Measurements from ENCODE around the gene TOP2A.
"Not testable (repeated sequence)": the region's sequence is repeated elsewhere in the genome, so short reads cannot be mapped to it uniquely, and the experiment has no call there.

Gene TOP2A

DNA sequence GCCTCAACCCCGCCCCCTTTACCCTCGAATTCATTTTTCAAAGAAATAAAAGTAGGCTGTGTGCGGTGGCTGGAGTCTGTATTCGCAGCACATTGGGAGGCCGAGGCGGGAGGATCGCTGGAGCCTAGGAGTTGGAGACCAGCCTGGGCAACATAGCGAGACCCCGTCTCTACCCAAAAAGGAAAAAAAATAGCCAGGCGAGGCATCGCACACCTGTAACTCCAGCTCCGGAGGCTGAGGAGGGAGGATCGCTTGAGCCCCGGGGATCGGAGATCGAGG is 671 bp upstream of the TOP2A start:
- ChIA-PET CTCF (interaction anchor here (1.1 to 2.0 kb wide), 4 partner anchors 7 to 115 kb away, joined by 3 to 4 read pairs (median 4); no protein-coding TSS in a partner anchor), POLR2A (interaction anchor here (0.5 to 2.4 kb wide), 41 partner anchors 8 to 400 kb away, joined by 3 to 30 read pairs (median 5); partner anchors contain the start of genes GJD3, TNS4 and WIPF2)
- TF ChIP-seq NFRKB (IDR thresholded peaks at IDR 0.05) = no peak
- 0 out of 2 replicates have a peak, but pooled peaks have one; percentile 40 for TF ChIP-seq L3MBTL2 (conservative IDR thresholded peaks at IDR 0.05)
- DNase-seq (ENCODE audit: extremely low spot score) = no peak

- CTCF ChIA-PET = interaction anchor here (0.7 to 2.0 kb wide), 8 partner anchors 8 to 118 kb away, joined by 3 to 5 read pairs (median 4); no protein-coding TSS in a partner anchor
Observed at GRCh38 chr17:40417258-40417608, 463 bp downstream of the TOP2A start.

GRCh38 chr17:40416671-40417070 is 1.0 kb downstream of the TOP2A start:
- ChIA-PET CTCF (interaction anchor here (0.5 to 2.0 kb wide), 7 partner anchors 10 to 1878 kb away, joined by 3 to 6 read pairs (median 4); no protein-coding TSS in a partner anchor), POLR2A (interaction anchor here (1.4 to 2.4 kb wide), 8 partner anchors 8 to 144 kb away, joined by 5 to 30 read pairs (median 14); no protein-coding TSS in a partner anchor)
- DNase-seq (ENCODE audit: extremely low spot score) = no peak
- TF ChIP-seq ARNT (IDR thresholded peaks at IDR 0.05) = no peak
- no peak for TF ChIP-seq FOXK2 (IDR thresholded peaks at IDR 0.05)
- no peak for TF ChIP-seq BHLHE40 (IDR thresholded peaks at IDR 0.05; ENCODE audit: borderline replicate concordance)
- TF ChIP-seq ELF4 (IDR thresholded peaks at IDR 0.05) = no peak
- TF ChIP-seq, protein P1, sequence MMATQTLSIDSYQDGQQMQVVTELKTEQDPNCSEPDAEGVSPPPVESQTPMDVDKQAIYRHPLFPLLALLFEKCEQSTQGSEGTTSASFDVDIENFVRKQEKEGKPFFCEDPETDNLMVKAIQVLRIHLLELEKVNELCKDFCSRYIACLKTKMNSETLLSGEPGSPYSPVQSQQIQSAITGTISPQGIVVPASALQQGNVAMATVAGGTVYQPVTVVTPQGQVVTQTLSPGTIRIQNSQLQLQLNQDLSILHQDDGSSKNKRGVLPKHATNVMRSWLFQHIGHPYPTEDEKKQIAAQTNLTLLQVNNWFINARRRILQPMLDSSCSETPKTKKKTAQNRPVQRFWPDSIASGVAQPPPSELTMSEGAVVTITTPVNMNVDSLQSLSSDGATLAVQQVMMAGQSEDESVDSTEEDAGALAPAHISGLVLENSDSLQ (IDR thresholded peaks at IDR 0.05) = no peak
- no peak for TF ChIP-seq FOXA1 (IDR thresholded peaks at IDR 0.05)

More at GRCh38 chr17:40417258-40417608, 463 bp downstream of the TOP2A start:
- TF ChIP-seq FOXK2 (IDR thresholded peaks at IDR 0.05) (no peak), HDGF (IDR thresholded peaks at IDR 0.05; ENCODE audit: borderline replicate concordance) (no peak), SUZ12 (IDR thresholded peaks at IDR 0.05) (no peak), FOXM1 (IDR thresholded peaks at IDR 0.05; ENCODE audit: borderline replicate concordance) (no peak), CTBP1 (IDR thresholded peaks at IDR 0.05; ENCODE audit: borderline replicate concordance) (no peak), ZNF384 (IDR thresholded peaks at IDR 0.05) (no peak), TARDBP (IDR thresholded peaks at IDR 0.05) (no peak), BHLHE40 (IDR thresholded peaks at IDR 0.05; ENCODE audit: borderline replicate concordance) (no peak), SP1 (IDR thresholded peaks at IDR 0.05) (no peak), LEF1 (IDR thresholded peaks at IDR 0.05; ENCODE audit: borderline replicate concordance) (no peak), ARNT (IDR thresholded peaks at IDR 0.05) (no peak)
- TF ChIP-seq, protein P1 (IDR thresholded peaks at IDR 0.05) = no peak
- DNase-seq (ENCODE audit: extremely low spot score) = peak; percentile 17
- POLR2A ChIA-PET = interaction anchor here (0.6 to 2.4 kb wide), 34 partner anchors 9 to 234 kb away, joined by 3 to 30 read pairs (median 5); partner anchors contain the start of genes GJD3 and WIPF2

- no peak for DNase-seq (ENCODE audit: extremely low spot score)
- no peak for TF ChIP-seq TARDBP (IDR thresholded peaks at IDR 0.05)
- TF ChIP-seq NFRKB (IDR thresholded peaks at IDR 0.05) = no peak
- no peak for TF ChIP-seq ARNT (IDR thresholded peaks at IDR 0.05)
- TF ChIP-seq ELF4 (IDR thresholded peaks at IDR 0.05) = no peak
- TF ChIP-seq LEF1 (IDR thresholded peaks at IDR 0.05; ENCODE audit: borderline replicate concordance) = no peak
- TF ChIP-seq FOXK2 (IDR thresholded peaks at IDR 0.05) = no peak
- CTCF ChIA-PET = interaction anchor here (0.6 to 1.4 kb wide), 9 partner anchors 8 to 1213 kb away, joined by 3 to 6 read pairs (median 3); no protein-coding TSS in a partner anchor
- POLR2A ChIA-PET = no interaction called here
Observed at GRCh38 chr17:40415390-40415789, 2.3 kb downstream of the TOP2A start.

DNA sequence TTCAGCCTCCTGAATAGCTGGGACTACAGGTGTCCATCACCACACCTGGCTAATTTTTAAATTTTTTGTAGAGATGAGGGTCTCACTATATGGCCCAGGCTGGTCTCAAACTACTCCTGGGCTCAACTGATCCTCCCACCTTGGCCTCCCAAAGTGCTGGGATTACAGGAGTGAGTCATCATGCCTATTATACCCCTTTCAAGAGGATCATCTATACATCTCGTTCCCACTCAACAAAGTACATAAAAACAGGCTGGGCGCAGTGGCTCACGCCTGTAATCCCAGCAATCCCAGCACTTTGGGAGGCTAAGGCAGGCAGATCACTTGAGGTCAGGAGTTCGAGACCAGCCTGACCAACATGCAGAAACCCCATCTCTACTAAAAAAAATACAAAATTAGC is 3.4 kb downstream of the TOP2A start:
- CTCF ChIA-PET = interaction anchor here (0.7 kb wide), 1 partner anchor 11 kb away, joined by 3 read pairs; no protein-coding TSS in a partner anchor
- POLR2A ChIA-PET = interaction anchor here (0.8 to 1.5 kb wide), 2 partner anchors 28 to 52 kb away, joined by 3 to 4 read pairs; no protein-coding TSS in a partner anchor
- not testable (repeated sequence) for DNase-seq (ENCODE audit: extremely low spot score)

- POLR2A ChIA-PET = interaction anchor here (1.5 kb wide), 1 partner anchor 50 kb away, joined by 4 read pairs; no protein-coding TSS in a partner anchor
- DNase-seq (ENCODE audit: extremely low spot score) = no peak
- TF ChIP-seq CTBP1 (IDR thresholded peaks at IDR 0.05; ENCODE audit: borderline replicate concordance) (no peak), L3MBTL2 (conservative IDR thresholded peaks at IDR 0.05) (no peak), NFRKB (IDR thresholded peaks at IDR 0.05) (no peak), SUZ12 (IDR thresholded peaks at IDR 0.05) (no peak), SP1 (IDR thresholded peaks at IDR 0.05) (no peak), FOXK2 (IDR thresholded peaks at IDR 0.05) (no peak), ELF4 (IDR thresholded peaks at IDR 0.05) (no peak)
- TF ChIP-seq, protein P1 (IDR thresholded peaks at IDR 0.05) = no peak
- CTCF ChIA-PET = interaction anchor here (1.0 kb wide), 1 partner anchor 141 kb away, joined by 3 read pairs; no protein-coding TSS in a partner anchor
Observed at GRCh38 chr17:40412880-40413279, 4.8 kb downstream of the TOP2A start.

DNA sequence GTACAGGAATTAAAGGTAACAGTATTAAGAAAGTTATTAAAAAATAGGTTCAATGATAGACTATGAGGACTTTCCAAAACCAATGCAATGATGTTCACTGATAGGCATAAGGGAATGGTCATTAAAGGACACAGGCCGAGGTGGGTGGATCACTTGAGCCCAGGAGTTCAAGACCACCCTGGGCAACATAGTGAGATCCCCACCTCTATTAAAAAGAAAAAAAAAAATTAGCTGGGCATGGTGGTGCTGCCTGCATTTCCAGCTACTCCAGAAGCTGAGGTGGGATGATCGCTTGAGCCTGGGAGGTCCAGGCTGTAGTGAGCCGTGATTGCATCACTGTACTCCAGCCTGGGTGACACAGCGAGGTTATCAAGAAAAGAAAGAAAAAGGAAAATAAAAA is 5.9 kb downstream of the TOP2A start:
- POLR2A ChIA-PET = interaction anchor here (0.6 kb wide), 1 partner anchor 192 kb away, joined by 3 read pairs; no protein-coding TSS in a partner anchor

More for the DNA sequence above, 5.9 kb downstream of the TOP2A start:
- DNase-seq (ENCODE audit: extremely low spot score) = no peak
- CTCF ChIA-PET = interaction anchor here (1.0 kb wide), 1 partner anchor 143 kb away, joined by 3 read pairs; no protein-coding TSS in a partner anchor
- TF ChIP-seq SUZ12 (IDR thresholded peaks at IDR 0.05) (no peak), FOXM1 (IDR thresholded peaks at IDR 0.05; ENCODE audit: borderline replicate concordance) (no peak), SP1 (IDR thresholded peaks at IDR 0.05) (no peak), FOXK2 (IDR thresholded peaks at IDR 0.05) (no peak)

Data from HEK293T (cell line).